Measurements from ENCODE around the gene SYK.
"Not testable (repeated sequence)": the region's sequence is repeated elsewhere in the genome, so short reads cannot be mapped to it uniquely, and the experiment has no call there.

Gene SYK

DNA sequence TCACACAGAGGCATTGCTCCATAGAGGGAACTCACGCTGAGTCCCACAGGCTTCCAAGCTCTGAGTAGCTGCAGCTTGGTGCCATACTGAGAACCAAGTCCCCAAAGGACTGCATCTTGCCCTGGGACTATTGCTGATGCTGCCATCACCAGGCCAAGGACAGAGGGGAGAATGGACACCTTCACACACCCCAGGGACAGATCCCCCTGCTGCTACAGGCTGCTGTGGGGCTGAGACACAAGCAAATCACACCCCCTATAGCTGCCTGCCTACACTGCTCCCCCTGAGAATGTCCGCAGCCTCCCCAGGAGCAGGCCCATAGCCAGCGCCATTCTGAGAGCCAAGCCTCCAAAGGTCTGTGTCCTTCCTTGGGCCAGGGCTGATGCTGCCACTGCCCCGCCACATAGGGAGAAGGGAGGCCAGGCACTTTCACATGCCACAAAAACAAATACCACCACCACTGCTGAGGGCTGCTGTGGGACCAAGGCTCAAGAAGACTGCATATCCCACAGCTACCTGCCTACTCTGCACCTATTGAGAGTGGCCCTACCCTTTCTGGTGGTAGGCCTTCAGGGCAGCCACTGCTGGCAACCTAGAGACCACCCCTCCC is 81.5 kb downstream of the SYK start:
- DNase-seq = no peak

DNA sequence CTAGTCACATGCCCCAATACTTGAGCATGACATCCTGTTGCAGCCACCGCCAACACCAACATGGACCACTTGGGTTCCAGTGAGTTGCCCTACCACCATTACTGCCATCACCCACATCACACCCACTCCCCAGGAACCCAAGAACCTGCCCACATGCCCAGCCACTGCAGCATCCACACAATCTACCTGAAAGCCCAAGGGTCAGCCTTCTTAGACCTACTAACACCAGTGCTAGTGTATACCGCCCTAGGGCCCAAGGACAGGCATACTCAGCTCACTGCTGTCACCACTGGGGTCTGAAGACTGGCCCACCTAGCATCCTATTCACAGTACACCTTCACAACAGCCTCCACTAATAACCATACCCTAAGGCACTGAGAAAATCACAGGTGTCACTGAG is 82.0 kb downstream of the SYK start:
- no peak for DNase-seq

DNA sequence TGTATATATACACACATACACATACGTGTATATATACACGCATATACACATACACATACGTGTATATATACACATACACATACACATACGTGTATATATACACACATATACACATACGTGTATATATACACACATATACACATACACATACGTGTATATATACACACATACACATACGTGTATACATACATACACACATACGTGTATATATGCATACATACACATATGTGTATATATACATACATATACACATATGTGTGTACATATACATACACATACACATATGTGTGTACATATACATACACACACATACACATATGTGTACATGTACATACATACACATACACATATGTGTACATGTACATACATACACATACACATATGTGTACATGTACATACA is 82.6 kb downstream of the SYK start:
- DNase-seq = no peak

DNA sequence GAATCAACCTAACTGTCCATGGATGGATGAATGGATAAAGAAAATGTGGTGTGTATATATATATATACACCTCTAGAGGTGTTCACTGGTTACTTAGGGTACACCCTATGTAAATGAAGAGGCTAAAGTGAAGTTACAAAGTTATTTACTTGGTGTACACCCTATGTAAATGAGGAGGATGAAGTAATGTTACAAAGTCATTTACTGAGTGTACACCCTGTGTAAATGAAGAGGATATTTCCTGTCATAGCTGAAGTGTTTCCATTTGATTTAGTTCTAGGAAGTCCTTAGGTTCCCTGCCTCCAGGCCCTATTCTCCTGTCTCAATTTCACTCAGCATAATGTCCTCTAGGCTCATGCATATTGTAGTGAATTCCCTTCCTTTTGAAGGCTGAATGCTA is 85.2 kb downstream of the SYK start:
- DNase-seq = not testable (repeated sequence)

DNA sequence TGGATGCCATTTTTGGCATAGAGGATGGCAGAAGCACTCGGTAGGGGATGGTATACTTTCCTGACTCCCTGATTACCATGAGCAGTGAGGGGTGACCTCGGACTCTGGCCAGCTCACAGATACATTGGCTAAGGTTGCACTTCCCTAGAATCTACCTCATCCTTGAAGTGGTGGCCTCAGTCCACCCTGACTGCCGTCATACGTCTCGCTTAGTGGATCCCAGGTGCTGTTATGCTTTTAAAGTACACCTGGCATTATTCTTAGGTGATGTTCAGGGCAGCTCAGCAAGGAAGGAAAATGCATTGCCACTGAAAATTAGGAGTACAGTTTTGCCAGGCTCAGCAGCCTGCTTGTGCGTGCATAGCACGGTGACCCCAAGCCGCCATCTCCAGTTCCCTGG is 87.3 kb downstream of the SYK start:
- DNase-seq = no peak

DNA sequence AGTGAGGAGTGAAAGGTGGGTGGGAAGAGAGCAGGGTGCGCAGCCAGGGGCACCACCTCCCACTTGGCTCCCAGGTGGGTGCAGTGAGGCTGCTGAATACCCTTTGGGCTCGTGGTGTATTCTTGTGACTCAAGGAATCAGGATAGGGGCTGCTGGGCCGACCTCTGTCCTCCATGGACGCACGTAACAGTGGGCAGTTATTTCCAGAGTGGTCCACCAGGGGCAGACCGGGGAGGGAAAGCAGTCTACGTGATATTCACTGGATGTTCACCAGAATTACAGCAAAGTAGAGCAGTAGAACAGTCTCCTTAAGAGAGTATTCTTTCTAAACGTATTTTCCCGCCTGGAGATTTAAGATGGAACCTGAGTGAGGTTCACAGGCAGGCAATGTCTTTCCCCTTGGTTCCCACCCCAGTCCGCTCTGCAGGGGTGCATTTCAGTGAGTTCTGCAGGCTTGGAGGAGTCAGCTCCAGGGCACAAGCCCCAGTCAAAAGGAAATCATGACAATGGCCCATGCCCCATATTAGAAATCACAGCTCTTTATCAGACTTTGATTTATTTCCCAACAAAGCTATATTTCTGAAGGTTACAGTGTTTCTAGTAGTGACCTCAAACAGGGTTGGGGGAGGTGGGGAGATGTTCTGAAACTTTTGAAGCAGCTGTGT is 88.7 kb downstream of the SYK start:
- DNase-seq = no peak

DNA sequence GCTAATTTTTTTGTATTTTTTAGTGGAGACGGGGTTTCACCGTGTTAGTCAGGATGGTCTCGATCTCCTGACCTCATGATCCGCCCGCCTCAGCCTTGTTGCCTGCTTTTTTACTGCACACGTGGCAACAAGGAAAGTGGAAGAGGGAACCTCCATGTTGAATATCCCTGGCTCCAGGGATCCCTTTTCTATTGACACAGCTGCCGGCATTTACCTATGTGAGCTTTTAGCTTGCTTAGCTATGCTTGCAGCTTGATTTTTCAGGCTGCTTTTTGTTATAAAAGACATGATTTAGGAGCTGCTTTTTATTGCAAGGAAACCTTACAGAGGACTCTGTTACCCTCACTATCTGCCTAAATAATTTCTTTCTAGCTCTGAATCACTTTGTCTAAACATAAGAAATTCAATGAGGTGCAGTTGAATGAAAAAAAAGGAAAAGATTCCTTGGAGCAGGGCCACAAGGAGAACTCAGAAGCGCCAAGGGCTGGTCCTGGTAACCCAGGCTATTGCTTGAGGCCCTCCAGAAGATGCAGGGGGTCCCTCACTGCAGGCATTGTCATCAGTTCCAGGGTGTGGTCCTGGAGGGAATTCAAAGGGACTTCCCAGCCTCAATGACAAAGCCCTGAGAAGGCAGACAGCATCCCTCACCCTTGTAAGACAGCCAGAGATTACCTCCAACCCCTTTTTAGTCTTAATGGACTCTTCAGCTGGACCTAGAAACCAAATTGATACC is 89.9 kb downstream of the SYK start:
- peak in 2 of 3 experiments; percentile 59 to 83 for DNase-seq

DNA sequence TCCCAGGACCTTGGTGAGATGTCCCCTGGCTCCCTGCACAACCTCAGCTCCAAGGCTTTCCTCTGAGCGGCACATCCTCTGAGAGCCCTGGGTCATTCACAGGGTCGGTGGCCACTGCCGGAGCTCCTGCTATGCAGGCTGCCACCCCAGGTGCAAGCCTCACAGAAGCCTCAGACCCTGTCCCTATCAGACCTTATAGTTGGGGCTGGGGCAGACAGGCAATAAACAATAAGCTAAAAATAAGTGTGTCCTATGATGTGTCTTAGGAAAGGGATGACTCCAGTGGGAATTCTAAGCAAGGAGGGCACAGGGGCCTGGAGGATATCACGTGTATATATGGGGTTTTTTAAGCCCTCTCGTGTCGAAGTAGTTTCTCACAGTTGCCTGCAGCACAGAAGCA is 91.3 kb downstream of the SYK start:
- DNase-seq = no peak

DNA sequence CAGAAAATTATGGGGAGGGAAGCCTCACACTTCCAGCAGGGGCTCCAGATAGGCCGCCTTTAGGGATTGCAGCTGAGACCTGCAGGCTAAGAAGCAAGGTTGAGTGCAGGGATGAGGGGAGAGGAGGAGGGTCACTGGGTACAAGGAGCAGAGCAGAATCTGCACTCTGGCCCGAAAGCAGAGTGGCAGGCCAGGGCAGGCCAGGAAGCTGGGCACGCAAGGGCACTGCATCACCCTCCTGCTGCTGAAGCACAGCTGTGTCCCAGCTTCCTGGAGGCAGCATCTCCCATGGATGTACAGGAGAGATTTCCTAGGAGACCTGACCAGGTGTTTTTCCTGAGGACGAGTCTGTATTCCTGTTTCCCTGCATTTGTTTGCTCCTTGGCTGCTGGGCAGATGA is 92.1 kb downstream of the SYK start:
- no peak for DNase-seq

DNA sequence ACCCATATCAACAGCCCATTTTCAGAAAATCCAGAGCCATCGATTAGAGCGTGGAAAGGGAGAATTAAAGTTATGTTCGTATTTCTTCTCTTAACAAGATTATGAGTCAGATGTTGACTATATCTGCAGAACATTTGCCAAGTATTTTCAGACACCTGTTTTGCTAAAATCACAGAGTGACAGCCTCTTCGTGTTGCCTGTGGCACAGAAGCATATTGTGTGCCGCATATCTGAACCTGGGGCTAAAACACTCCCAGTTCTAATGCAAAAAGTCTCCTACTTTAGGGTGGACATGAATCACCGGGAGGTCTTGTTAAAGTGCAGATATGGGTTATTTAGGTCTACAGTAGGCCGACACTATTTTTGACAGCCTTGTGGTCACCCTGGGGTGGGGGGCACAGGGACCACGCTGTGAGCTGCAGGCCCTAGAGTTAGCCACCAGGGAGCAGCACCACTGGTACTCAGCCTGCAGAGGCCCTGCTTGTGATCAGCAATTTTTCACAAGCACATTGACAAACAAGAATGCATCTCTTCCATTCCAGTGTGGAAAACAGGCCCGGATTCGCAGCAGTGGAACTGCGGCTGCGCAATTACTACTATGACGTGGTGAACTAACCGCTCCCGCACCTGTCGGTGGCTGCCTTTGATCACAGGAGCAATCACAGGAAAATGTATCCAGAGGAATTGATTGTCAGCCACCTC is 93.5 kb downstream of the SYK start:
- no peak for DNase-seq

DNA sequence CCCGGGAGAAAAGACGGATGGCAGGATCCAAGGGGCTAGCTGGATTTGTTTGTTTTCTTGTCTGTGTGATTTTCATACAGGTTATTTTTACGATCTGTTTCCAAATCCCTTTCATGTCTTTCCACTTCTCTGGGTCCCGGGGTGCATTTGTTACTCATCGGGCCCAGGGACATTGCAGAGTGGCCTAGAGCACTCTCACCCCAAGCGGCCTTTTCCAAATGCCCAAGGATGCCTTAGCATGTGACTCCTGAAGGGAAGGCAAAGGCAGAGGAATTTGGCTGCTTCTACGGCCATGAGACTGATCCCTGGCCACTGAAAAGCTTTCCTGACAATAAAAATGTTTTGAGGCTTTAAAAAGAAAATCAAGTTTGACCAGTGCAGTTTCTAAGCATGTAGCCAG is 94.2 kb downstream of the SYK start:
- no peak for DNase-seq

DNA sequence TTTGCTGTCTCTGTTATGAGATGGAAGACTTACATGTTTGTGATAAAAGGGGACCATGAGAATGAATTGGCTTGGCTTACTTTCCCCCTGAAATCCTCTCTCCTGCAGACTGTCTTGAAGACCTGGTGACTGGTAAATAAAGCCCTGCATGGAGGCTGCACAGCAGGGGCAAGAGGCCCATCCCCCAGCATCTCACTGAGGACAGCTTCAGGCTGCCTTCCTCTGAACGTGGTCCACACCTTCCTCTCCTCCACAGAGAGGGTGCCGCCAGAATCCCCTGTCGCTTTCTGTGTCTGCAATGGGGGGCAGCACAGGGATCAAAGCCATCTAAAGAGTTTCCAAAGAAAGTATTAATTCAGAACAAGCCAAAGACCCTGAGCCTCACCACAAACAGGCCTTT is 94.6 kb downstream of the SYK start:
- DNase-seq = no peak

DNA sequence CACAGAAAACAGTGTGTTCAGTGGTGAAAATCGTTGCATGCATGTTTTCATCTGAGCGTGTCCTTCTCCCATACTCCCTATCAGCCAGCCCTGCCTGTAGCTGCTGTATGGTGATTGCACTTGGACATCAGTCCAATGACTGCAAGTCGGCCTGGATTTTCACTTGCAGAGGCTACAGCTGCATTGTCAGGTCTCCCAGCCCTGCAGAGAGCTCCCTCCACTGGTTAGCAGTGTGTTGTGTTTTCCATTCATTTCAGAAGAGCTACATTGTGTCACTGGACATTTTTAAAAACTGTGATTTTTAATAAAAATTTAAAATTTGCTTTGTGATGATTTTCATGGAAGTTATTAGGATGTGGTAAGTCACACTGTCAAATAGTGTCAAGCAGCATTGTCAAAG is 96.6 kb downstream of the SYK start:
- DNase-seq = no peak

DNA sequence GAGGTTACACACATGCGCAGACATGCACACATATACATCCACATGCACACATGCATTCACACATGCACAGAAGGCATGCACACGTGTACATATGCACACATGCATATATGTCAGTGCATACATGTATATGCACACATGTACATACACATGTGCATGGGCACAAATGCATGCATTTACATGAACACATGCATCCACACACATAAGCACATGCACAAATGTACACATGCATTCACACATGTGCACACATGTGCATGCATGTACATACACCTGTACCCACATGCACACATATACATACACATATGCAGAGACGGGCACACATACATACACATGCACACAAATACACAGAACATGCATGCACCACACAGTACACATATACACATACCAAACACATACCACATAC is 97.7 kb downstream of the SYK start:
- DNase-seq = no peak

DNA sequence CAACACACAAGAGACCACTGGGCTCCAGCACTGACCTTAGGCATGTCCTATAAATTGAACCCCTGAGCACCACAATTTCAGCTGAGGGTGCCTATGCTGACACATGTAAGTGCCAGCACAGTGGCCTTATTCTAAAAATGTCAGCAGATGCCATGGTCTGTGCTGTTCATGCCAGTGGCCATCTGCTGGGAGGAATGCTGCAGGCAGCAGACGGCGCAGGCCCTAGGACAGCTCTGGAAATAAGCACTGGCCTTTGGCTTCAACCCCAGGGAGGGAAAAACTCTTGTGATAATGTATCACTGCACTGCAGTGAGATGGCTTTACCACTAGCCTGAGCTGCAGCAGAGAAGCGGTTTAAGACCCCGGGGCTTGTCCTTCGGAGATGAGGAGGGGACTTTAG is 98.5 kb downstream of the SYK start:
- DNase-seq = no peak

DNA sequence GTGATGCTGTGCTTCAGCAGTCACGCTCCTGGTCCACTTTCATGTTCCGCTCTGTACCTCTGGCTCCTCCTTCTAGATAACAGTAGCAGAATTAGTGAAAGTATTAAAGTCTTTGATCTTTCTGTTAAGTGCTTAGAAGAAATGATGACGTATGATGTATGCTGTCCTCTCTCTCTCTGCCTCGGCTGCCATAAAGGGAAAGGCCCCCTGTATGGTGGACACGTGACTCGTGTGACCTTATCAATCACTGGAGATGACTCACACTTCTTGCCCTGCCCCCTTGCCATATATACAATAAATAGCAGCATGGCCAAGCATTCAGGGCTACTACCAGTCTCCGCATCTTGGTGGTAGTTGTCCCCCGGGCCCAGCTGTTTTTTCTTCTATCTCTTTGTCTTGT is 100.3 kb downstream of the SYK start:
- no peak for DNase-seq

DNA sequence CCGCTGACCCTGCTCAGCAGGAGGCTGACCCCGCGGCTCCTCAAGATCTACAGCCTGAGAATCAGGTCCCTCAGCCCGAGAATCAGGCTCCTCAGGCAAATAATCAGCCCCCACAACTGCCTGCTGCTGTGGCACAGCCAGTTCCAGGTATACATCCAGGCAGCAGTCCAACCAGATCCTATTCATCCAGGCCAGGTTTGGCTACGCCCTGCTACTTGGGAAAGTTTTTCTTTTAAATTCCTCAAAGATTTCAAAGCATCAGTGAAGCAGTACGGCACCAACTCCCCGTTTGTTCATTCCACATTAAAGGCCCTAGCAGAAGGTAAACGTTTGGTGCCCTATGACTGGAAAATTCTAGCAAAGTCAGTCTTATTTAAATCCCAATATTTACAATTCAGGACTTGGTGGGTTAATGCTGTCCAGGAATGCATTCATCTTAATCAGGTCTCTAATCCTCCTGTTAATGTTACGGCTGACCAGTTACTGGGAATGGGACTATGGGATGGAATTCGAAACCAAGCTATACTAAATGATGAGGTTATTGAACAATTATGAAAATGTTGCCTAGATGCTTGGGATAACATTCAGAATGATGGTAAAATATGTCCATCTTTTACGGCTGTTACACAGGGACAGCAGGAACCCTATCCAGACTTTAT is 102.3 kb downstream of the SYK start:
- no peak for DNase-seq

DNA sequence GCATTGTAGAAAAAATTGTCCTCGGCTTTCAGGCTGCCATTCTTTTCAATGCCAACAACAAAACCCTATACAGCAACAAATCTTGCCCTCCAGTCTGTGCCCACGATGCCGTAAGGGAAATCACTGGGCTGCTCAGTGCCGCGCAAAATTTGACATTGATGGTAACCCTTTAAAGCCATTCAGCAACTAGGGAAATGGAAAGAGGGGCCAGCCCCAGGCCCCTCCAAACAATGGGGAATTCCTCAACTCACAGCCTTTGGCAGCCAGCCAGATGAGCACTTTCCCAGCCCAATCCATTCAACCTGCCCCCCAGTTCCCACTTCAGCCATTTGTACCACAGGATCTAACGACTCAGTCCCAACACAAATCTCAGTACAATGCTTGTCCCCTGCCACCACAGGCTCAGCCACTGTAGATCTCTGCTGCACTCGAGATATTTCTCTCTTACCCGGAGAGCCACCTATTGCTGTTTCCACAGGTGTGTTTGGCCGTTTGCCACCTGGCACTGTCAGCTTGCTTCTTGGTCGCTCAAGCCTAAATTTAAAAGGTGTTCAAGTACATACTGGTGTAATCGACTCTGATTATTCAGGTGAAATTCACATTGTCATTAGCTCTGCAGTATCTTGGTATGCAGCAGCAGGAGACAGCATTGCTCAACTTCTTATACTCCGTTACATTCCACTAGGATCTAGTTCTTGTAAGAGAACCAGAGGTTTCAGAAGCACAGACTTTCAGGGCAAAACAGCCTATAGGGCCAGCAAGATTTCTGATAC is 103.3 kb downstream of the SYK start:
- peak in 1 of 3 experiments; percentile 45 for DNase-seq

DNA sequence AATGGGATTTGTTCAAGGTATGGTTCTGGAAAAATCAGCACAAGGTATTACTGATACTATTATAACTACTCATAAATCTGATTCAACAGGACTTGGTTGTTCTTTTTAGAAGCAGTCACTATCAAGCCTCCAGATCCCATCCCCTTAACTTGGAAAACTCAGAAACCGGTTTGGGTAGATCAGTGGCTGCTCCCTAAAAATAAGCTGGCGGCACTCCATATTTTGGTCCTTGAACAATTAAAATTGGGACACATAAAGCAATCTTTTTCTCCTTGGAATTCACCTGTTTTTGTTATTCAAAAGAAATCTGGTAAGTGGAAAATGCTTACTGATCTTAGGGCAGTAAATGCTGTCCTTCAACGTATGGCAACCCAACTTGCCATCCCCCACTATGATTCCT is 104.2 kb downstream of the SYK start:
- DNase-seq = no peak

DNA sequence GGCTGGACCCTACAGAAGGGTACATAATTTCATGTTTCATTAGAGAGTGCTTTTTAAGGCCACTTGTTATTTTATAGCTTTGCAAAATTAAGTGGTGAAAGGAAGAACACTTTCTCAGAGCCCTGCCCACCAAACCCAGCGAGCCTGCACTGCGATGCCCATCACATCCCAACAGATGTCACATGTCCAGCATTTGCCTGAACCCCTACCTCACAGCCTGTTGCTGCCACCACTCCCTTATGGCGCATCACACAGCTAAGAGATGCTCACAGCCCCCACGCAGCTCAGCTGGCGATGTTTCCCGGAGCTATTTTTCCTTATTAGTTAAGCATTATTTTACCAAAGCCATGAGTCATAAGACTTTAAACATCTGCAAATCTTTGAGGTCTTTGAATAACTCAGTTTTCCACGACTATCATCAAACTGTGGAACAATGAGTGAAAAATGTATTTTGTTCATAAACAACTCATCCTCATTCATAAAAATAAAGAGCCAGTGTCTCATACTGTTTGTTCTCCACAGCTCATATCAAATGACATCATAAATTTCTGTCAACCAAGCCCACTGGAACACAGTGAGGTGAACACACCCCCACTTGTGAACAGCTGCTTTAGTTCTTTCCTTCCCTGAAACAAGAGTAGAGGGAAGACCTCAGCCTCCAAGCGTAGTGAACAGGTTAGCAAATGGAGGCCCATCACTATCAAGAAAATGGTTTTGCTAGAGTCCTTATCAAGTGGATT is 104.9 kb downstream of the SYK start:
- DNase-seq = peak in 1 of 3 experiments; percentile 54

DNA sequence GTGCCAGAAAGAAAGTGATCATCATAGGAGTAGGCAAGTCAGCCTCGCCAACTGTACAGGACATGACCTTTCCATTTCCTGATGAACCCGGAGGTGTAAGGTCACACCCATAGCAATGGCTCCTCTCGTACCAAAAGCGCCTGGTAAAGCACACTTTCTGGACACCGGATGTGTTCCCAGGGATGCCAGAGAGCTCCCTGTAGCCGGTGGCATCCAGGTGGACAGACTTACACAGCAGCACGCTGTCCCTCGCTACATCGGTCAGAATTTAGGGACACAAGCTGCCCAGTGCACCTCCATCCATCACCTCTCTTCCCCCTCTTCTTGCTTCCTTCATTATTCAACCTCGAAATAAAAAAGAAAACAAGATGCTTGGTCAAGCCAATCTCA is 105.4 kb downstream of the SYK start:
- DNase-seq = no peak

DNA sequence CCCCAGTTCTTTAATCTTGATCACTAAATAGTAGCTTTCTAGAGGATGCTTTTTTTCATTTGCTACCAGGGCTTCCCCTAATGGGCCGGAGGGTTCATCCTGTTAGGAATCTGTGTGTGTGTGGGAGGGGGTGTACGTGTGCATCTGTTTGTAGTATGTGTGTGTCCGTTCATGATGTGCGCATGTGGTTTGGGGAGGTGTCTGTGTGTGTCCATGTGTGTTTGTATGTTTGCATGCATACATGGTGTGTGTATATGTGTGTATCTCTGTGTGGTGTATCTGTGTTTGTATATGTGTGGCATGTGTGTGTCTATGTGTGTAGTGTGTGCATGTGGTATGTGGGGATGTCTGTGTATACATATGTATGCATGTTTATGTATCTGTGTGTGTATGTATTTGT is 106.2 kb downstream of the SYK start:
- DNase-seq = no peak

All from NCI-H1417 (cell line).